Right kidney (tissue), 9 donors: ENCODE measurements around the gene CEBPB.
"Not testable (repeated sequence)": the region's sequence is repeated elsewhere in the genome, so short reads cannot be mapped to it uniquely, and the experiment has no call there.

Experiments used
- DNase-seq: peaks from one replicate; pipeline ENCODE4 v3.0.0-alpha.2; 2016
- long read RNA-seq, 8 donors: transcript quantifications; one replicate each; lab custom pipeline, GENCODE V29; 2026

CEBPB gene
- long read RNA-seq, donor 1, transcript CEBPB-201 (1 exons, 1,956 nt): major isoform, 20 of 20 reads
- long read RNA-seq, donor 1, partial matches to known transcripts: 0 of 20 reads
- long read RNA-seq, donor 1, other reads (novel, unspliced or antisense): 0 of 20 reads
- long read RNA-seq, donor 2, transcript CEBPB-201 (1 exons, 1,956 nt): major isoform, 15 of 15 reads
- long read RNA-seq, donor 2, partial matches to known transcripts: 0 of 15 reads
- long read RNA-seq, donor 2, other reads (novel, unspliced or antisense): 0 of 15 reads
- long read RNA-seq, donor 3, transcript CEBPB-201 (1 exons, 1,956 nt): major isoform, 12 of 12 reads
- long read RNA-seq, donor 3, partial matches to known transcripts: 0 of 12 reads
- long read RNA-seq, donor 3, other reads (novel, unspliced or antisense): 0 of 12 reads
- long read RNA-seq, donor 4, transcript CEBPB-201 (1 exons, 1,956 nt): major isoform, 7 of 7 reads
- long read RNA-seq, donor 4, partial matches to known transcripts: 0 of 7 reads
- long read RNA-seq, donor 4, other reads (novel, unspliced or antisense): 0 of 7 reads
- long read RNA-seq, donor 5, transcript CEBPB-201 (1 exons, 1,956 nt): major isoform, 13 of 13 reads
- long read RNA-seq, donor 5, partial matches to known transcripts: 0 of 13 reads
- long read RNA-seq, donor 5, other reads (novel, unspliced or antisense): 0 of 13 reads
- long read RNA-seq, donor 6, transcript CEBPB-201 (1 exons, 1,956 nt): major isoform, 20 of 20 reads
- long read RNA-seq, donor 6, partial matches to known transcripts: 0 of 20 reads
- long read RNA-seq, donor 6, other reads (novel, unspliced or antisense): 0 of 20 reads
- long read RNA-seq, donor 7, transcript CEBPB-201 (1 exons, 1,956 nt): major isoform, 27 of 27 reads
- long read RNA-seq, donor 7, partial matches to known transcripts: 0 of 27 reads
- long read RNA-seq, donor 7, other reads (novel, unspliced or antisense): 0 of 27 reads
- long read RNA-seq, donor 8, transcript CEBPB-201 (1 exons, 1,956 nt): major isoform, 13 of 13 reads
- long read RNA-seq, donor 8, partial matches to known transcripts: 0 of 13 reads
- long read RNA-seq, donor 8, other reads (novel, unspliced or antisense): 0 of 13 reads

GRCh38 chr20:50190251-50191064 lies at the start of gene CEBPB:
Gene CEBPB (plus strand): TSS chr20:50190830. CDS start chr20:50191034, 204 bp downstream.
- peak; percentile 92 for DNase-seq

DNA sequence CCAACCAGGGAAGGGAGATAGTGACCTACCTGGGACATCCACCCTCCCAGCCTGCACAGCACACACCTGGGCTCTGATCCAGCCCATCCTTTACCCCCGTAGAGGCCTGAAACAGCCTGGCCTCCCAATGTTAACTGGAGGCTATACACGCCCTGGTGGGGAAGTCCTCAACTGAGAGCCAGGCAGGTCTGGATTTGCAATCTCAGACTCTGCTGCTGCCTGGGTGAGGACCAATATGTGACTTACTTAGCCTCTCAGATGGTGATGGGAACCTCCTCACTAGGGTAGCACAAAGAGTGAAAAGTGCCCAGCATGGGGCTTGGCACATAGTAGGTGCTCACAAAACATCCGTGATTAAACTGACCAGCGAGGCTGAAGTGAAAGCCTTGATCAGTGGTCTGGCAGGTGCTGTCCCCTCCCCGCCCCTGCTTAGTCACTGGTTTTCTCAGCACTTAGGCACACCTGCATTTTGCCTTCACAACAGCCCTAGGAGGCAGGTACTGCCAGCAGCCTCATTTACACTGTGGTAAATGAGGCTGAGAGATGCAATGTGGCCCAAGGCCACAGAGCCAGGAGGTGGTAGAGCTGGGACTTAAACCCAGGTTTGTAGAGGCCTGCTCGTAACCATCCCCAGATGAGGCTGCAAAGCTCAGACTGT lies 49.5 kb upstream of the CEBPB start:
- no peak for DNase-seq

DNA sequence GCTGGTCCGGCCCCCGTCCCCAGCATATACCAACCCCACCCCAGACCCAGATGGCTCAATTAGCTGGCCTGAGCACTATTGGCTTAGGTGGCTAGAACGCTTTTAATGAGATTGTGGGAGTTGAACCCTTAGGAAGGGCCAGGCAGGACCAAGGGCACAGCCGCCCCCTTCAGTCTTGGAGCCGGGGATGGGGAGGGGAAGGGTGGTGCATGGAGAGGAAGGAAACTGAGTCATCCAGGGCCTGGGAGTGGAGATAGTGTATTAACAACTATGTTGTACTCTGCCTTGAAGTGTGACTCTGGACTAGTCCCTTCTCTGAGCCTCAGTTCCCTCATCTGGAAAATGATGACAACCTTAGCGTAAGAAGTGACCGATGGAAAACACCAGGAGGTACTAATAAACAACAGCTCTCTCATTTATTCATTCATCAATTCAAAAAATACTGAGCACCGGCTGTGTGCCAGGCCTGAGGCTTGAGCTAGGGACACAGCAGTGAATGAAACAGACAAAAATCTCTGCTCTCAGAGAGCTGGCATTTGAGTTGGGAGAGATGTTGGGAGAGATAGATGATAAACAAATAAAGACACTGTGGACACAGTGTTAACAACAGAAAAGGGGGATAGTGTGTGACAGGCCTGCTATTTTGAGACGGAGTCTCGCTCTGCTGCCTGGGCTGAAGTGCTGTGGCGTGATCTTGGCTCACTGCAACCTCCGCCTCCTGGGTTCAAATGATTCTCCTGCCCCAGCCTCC lies 48.6 kb upstream of the CEBPB start:
- no peak for DNase-seq

- no peak for DNase-seq
Observed at GRCh38 chr20:50142812-50143211, 47.8 kb upstream of the CEBPB start.

DNA sequence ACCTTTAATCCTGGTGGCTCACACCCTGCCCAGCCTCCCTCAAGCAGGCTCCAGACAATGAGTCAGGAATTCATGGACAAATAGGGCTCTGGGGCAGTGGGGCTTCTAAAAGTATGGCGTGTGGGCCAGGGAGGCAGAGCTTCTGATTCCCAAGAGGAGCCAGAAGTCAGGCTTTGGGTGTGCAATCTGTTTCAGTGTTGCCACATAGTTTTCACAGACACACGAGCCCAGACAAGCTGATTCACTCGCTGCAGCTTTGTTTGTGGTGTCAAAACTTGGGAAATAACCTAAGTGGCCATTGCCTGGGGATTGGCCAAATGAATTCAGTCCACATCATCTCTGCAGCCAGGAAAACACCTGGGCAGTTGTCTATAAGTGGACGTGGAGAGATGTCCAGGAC lies 46.3 kb upstream of the CEBPB start:
- no peak for DNase-seq

DNA sequence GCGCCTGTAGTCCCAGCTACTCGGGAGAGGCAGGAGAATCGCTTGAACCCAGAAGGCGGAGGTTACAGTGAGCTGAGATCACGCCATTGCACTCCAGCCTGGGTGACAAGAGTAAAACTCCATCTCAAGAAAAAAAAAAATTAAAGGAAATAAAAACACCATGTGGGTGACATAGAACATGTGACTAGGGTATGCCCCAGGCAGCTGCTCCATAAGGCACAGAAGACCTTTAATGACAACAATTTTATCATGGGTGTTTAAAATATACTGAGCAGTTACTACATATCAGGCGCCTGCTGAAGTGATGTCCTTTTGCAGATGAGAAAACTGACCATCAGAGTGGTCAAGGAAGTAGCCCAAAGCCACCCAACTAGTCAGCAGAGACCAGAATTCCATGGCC lies 45.1 kb upstream of the CEBPB start:
- DNase-seq: no peak

GRCh38 chr20:50146214-50146613 lies 44.4 kb upstream of the CEBPB start:
- no peak for DNase-seq

- no peak for DNase-seq
Observed at GRCh38 chr20:50146732-50147662, 43.6 kb upstream of the CEBPB start.

DNA sequence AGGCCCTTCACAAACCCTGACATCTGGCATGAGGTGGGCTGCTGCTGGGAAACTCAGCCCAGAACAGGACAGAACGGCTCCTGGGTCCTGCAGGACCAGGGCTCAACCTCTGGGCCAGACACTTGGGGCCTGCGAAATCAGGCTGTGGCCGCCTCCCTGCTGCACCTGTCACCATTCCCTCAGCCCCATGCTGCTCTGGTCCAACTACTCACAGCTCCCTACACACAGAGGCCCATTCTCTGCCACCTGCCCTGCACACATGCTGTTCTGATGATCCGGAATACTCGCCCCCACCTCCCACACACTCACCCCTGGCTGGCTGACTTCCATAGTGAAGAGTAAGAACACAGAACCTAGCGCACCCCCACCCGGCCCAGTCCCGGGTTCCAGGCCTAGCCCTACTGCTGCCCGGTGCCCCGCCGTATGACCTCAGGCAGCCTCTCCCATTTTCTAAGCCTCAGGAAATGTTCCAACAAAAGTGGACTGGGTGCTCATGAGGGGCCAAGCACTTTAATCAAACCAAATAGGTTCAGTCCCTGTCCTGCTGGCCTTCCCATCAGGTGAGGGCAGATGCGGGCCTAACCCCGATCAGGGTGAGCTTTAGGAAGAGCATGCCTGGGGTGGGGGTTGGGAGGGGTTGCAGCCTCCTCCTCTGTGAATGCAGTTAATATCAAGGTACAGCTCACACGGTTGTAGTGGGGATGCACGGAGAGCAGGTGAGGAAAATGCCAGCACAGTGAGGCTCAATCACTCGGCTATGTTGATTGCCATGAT lies 41.0 kb upstream of the CEBPB start:
- DNase-seq: no peak

- DNase-seq: no peak
Observed at GRCh38 chr20:50151034-50151743, 39.4 kb upstream of the CEBPB start.

GRCh38 chr20:50152394-50153152 lies 38.1 kb upstream of the CEBPB start:
- no peak for DNase-seq

- DNase-seq: peak; percentile 80
Observed at GRCh38 chr20:50153153-50153499, 37.5 kb upstream of the CEBPB start.

DNA sequence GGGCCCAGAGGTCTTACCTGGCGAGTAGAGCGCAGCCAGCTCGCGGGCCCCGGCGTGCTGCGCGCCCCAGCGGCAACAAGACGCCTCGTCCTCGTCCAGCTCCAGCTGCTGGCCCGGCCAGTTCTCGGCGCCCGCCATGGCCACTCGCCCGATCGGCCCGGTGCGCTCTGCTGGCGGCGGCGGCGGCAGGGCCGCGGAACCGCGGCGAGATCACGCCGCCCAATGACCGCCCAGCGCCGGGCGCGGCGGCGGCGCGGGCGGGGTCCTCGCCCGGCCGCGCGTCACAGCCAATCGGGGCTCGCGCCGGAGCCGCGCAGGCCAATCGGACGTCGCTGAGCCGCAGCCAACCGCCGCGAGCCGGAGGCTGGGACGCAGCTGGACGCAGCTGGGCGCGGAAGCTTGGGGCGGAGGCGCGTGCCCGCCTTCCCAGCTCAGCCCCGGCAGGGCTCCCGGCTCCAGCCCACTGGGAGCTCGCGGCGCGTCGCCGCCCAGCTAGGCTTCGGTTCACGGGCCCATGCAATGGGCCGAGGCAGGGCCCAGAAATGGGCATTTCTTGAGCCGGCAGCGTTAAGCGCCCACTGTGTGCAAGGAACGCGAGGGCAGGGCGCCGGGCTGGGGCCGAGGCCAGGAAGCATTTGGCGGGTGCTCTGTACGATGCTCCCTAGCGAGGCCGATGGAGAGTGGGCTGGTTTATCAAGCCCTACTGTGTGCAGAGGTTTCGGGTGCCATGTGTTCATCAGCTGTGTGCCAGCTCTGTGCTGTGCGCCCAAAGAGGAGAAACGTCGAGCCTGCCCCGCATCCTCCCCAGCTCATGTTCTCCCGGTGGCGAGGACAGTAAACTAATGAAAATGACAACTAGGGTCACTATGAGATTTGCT lies 36.9 kb upstream of the CEBPB start, which contains the start of gene PEDS1:
Gene PEDS1 (minus strand): TSS at position 224 of the 878 bp plus-strand sequence. CDS start 86 bp downstream, at position 138.
- DNase-seq: peak; percentile 87

- not testable (repeated sequence) for DNase-seq
Observed at GRCh38 chr20:50161494-50161893, 29.1 kb upstream of the CEBPB start.

DNA sequence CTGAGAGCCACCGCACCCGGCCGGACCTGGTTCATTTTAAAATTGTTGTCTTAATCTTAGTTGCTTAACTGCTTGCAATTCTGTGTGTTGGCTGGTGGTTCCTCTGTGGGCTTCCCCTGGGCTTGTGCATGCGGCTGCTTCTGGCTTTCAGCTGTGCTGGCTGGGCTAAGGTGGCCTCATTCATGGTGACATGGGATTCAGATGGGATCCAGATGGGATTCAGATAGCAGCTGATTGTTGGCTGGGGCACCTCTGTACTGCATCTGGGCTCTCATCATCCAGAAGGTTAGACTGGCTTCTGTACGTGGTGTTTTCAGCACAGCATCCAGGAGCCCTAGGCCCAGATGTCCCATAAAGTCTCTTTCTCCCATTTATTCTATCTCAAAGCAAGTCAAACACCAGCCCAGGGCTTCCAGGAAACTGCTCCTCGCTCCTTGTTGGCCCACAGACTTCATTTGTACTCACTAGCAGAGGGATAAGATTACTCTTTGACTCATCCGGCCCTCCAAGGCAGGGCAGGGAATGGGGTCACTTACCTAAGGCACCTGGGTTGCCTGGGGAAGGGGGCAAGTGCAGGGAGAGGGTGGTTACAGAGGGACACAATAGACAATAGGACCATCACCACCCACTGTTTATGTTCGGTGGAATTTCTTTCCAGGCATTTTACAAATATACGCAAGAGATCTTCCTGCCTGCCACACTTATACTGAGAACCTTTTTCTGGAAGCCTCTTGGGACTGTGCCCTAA lies 26.9 kb upstream of the CEBPB start:
- DNase-seq: no peak
